ENCODE measurements around the gene GGA2. TPM values are rescaled to one million over a fixed set of nuclear protein-coding genes. Genes with fewer than 3 reads are reported as not detected.
"Not testable (repeated sequence)": the region's sequence is repeated elsewhere in the genome, so short reads cannot be mapped to it uniquely, and the experiment has no call there.

Gene GGA2
- total RNA-seq, 1 experiment from 2014 or later = 43.6 TPM

DNA sequence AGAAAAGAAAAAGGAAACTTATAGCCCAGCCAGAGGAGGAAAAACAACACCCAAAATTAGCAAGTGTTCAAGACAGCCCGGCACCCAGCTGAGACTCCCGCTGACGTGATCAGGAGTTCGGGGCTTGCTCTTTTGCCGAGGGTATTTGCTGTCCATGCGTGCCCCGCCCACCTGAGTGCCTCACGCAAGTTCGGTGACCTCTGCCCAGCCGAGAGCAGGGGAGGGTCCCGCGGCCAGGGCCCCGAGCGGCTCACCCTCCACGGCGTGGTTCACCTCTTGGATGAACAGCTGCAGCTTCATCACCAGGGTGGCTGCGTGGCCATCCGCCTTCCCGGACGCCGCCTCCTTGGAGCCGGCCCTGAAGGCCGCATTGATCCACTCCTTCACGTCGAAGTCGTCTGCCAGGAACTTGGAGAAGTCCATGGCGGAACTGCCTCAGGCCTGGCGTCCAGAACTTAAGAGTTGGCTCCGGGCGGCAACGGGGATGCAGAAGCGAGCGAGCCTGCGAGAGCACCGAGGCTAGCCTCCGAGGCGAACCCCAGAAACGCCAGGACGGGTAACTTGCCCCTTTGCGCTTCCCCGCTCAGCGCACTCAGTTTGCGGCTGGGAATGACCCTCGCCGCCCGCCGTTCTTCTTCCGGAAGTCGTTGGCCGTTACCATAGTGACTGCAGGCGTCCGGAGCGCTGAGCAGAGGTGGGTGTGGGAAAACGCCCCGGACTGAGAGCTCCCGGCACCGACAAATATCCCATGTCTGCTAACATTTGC, 57.5 kb downstream of the GGA2 start, which contains the start of gene COG7:
TSS of gene COG7 (minus strand) at position 618 of the 766 bp plus-strand sequence. CDS start at position 423, 195 bp downstream.
- in situ Hi-C loops (cut with HindIII; ENCODE audit: low pct_unique_long_range_greater_than_20kb, low sequenced_read_pairs) = no loop called here
- DNase-seq (ENCODE audit: low read depth, low spot score) = peak; percentile 83

DNA sequence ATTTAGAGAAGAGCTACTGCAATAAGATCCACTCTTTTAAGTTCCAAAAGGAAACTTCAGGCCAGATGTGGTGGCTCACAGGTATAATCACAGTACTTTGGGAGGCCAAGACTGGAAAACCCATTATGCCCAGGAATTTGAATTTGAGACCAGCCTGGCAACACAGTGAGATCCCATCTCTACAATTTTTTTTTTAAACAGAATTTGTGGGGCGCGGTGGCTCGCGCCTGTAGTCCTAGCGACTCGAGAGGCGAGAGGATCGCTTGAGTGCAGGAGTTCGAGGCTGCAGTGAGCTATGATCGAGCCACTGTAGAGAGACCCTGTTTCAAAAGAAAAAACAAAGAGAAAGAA, 58.1 kb downstream of the GGA2 start:
- in situ Hi-C loops (cut with HindIII; ENCODE audit: low pct_unique_long_range_greater_than_20kb, low sequenced_read_pairs) = no loop called here
- DNase-seq (ENCODE audit: low read depth, low spot score) = peak; percentile 9

DNA sequence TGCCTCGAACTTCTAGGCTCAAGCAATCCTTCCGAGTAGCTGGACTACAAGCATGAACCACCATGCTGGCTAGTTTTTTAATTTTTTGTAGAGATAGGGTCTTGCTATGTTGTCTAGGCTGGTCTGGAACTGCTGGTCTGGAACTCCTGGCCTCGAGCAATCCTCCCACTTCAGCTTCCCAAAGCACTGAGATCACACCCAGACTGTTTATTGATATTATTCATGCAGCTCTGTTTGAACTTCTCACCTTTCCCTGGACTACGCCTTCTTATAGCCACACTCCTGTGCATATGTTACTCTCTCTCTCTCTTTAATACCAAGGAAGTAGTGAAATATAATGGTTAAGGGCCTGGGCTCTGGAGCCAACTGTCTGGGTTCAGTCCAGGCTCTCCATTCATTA, 61.9 kb downstream of the GGA2 start:
- in situ Hi-C loops (cut with HindIII; ENCODE audit: low pct_unique_long_range_greater_than_20kb, low sequenced_read_pairs) = no loop called here

DNA sequence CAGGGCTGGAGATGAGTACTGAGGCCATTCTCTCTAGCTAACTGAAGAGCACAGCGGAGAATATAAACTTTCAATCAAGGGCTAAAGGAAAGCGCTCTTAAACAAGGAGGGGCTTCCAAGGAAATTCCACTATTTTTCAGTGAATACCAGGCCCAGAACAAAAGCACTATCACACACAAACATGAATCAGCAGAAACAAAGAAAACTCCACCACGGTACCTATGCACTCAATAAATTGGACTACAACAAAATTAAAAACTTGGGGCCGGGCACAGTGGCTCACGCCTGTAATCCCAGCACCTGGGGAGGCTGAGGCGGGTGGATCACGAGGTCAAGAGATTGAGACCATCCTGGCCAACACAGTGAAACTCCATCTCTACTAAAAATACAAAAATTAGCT, 72.8 kb downstream of the GGA2 start:
- in situ Hi-C loops (cut with HindIII; ENCODE audit: low pct_unique_long_range_greater_than_20kb, low sequenced_read_pairs) = not testable (repeated sequence)

More for the DNA sequence above, 61.9 kb downstream of the GGA2 start:
- no peak for DNase-seq (ENCODE audit: low read depth, low spot score)

DNA sequence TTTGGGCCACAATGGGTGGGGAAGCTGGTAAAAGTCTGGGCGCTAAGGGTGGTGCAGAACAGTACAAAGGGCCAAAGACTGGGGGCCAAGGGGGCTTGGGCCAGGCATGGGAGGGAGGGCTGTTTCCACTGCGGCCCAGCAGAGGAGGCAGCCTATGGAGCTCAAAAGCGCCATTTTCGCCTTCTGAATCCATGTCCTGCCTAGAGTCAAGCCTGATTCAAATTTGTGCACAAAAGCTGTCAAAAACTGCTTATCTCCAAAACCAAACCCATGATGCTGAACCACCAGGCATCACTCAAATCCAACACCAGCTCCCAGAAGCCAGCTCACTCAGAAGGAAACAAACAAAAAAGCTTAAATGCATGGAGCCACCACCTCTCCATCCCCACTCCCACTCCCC, 73.3 kb downstream of the GGA2 start:
- no peak for DNase-seq (ENCODE audit: low read depth, low spot score)
- in situ Hi-C loops (cut with HindIII; ENCODE audit: low pct_unique_long_range_greater_than_20kb, low sequenced_read_pairs) = no loop called here

More for the DNA sequence above, 72.8 kb downstream of the GGA2 start:
- not testable (repeated sequence) for DNase-seq (ENCODE audit: low read depth, low spot score)

DNA sequence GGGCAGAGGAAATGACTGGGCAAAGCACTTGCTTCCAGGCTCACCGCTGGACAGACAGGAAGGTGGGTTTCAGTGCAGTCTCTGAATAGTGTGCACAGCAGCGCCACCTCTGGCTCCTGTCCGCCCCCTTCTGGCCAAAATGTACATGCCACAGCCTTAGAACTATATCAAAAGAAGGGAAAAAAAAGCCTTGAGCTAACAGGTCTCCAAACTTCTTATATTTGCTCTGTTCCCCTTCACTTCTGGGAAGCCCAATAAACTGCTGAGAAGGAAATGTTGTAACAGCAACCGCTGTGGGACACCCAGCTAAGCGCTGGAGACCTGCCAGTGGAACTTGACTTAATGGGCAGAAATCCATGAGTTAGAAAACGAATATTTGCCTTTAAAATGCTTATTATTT, 74.8 kb downstream of the GGA2 start:
- in situ Hi-C loops (cut with HindIII; ENCODE audit: low pct_unique_long_range_greater_than_20kb, low sequenced_read_pairs) = no loop called here

DNA sequence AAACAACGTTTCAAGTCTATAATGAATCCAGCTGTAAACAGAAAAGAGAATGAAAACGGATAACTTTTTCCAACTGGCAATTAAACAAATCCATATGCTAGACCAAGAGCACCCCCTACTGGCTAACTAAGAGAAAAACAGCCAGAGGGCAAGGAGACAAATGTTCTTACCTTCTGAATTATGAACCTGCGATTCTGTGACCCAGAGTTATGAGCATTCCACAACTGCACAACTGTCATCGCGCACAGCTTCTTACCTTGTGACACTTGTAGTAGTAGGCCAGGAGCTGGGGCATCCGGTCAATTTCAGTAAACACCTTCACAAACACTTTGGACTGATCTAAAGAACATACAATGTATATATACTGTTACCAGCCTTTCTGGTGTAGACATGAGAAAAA, 75.9 kb downstream of the GGA2 start:
- peak; percentile 71 for DNase-seq (ENCODE audit: low read depth, low spot score)
- in situ Hi-C loops (cut with HindIII; ENCODE audit: low pct_unique_long_range_greater_than_20kb, low sequenced_read_pairs) = no loop called here

More for the DNA sequence above, 74.8 kb downstream of the GGA2 start:
- DNase-seq (ENCODE audit: low read depth, low spot score) = peak; percentile 69

DNA sequence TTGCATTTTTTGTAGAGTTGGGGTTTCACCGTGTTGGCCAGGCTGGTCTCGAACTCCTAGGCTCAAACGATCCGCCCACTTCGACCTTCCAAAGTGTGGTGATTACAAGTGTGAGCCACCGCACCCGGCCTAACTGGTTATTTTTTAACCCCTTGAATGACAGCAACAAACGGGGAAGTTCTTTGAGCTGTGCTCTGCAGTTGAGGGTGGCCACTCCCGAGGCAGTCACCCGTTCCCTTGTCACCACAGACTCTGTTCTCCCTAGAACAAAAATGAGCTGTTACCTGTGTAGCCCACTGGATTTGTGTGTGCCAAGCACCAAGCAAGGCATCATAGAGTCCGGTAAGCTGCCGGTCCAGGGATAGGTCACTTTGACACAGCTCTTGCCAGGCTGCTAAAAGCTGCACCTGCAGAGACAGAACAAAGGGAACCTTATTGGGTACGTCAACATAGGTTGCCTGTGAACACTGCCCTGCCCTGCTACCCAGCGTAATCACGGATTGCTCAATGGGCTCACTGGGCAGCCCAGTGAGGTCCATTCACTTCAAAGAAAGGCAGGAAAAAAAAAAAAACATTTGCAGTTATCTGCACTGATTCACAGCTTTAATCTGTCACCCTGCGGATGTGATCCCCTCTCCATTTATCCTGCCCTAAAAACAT, 76.9 kb downstream of the GGA2 start:
- in situ Hi-C loops (cut with HindIII; ENCODE audit: low pct_unique_long_range_greater_than_20kb, low sequenced_read_pairs) = no loop called here
- no peak for DNase-seq (ENCODE audit: low read depth, low spot score)

DNA sequence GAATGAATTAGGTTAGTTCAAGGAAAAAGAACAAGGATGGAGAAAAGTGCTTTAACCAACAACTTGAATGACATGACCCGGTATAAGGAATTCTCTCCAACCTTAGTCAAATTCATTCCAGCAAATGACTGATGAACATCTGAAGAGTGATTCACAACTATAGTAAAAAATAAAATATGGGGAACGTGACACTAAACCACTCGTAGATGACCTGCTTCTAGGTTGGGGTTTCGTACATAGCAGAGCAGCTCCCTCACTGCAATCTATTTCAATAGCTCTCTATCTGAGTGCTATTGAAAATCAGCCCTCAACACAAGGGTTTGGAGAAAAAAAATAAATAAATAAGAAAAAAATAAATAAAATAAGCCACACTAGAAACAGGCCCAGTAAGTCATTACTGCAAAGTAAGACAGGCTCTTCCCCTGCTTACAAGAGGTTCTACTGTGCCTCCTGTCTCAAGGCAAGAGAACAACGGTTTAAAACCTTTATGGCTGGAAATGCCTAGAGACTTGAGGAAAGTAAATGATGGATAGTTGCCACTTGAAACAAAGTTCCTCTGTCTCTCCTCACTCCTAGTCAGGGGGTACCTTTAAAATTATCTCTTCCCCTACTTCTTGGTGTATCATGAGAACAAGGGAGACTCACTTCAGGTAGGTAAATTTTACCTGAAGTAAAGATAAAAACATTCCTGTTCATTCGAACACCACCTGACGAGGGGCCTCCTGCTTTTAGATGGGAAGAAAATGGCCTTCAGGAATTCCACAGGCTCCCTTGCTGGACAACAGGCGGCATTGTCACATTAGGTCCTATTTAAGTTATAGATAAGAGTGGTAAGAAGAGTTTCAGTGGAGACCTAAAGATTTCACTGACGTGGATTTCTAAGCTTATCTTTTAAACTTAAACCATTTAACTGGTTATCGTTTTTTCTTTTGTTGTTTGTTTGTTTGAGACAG, 77.8 kb downstream of the GGA2 start:
- in situ Hi-C loops (cut with HindIII; ENCODE audit: low pct_unique_long_range_greater_than_20kb, low sequenced_read_pairs) = no loop called here
- DNase-seq (ENCODE audit: low read depth, low spot score) = no peak

DNA sequence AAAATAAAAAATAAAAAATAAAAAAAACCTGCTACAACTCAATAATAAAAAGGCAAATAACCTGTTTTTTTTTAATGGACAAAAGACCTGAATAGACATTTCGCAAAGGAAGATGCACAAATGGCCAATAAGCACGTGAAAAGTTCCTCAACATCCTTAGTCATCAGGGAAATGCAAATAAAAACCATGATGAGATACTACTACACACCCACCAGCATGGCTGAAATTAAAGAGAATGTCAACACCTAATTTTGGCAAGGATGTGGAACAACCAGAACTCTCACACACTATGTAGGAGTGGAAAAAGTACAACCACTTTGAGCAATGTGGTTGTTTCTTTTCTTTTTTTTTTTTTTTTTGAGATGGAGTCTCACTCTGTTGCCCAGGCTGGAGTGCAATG, 81.9 kb downstream of the GGA2 start:
- in situ Hi-C loops (cut with HindIII; ENCODE audit: low pct_unique_long_range_greater_than_20kb, low sequenced_read_pairs) = no loop called here
- no peak for DNase-seq (ENCODE audit: low read depth, low spot score)

DNA sequence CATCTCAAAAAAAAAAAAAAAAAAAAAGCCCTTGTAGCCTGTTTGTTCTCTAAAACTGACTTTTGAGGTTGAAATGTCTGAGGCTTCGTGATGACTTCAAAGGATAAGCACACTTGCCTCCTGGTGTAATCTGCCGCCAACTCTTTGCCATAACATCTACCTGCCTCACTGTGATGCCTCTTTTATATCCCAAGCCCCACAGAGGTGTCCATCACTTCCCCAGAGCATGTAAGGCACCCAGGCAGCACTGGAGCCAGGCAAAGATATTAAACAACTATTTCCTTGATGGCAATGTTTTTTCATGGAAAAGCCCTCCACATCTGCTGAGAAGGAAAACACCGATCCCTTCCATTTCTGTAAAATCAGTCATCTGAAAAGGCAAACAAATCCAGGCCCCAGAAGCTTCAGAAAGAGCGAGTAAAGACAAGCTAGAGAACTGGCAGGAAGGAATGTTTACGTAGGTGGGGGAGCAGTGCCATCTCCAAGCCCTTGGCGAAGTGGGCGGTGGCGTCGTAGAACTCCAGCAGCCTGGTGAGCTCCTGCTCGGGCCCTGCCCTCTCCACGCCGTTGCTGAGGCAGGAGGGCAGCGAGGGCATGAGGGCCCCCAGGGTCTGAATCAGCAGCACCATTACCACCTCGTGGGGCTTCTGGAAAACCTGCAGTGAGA, 85.9 kb downstream of the GGA2 start:
- DNase-seq (ENCODE audit: low read depth, low spot score) = no peak
- in situ Hi-C loops (cut with HindIII; ENCODE audit: low pct_unique_long_range_greater_than_20kb, low sequenced_read_pairs) = no loop called here

DNA sequence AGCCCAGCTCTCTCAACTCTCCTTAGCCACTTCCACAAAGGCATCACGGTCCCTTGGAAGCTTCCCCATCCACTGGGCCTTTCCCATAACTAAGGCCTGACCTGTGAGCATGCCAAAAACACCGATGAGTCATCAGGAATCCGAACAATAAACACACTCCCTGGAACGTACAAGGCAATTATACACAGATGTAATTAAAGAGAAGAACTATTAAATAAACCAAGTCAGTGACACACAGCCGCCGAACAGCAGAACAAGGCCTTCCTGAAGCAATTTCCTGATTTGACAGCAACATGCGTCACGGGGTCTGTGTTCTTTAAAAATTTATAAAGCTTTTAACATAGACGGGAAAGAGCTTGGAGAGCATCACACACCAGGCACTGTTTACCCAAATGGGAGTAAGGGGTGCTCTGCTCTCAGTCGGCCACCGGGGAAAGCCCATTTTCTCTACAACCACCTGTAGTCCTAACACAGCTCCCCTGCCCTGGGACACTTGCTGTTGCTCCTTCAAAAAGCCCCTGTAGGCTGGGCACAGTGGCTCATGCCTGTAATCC, 86.7 kb downstream of the GGA2 start:
- DNase-seq (ENCODE audit: low read depth, low spot score) = peak; percentile 6
- in situ Hi-C loops (cut with HindIII; ENCODE audit: low pct_unique_long_range_greater_than_20kb, low sequenced_read_pairs) = no loop called here

DNA sequence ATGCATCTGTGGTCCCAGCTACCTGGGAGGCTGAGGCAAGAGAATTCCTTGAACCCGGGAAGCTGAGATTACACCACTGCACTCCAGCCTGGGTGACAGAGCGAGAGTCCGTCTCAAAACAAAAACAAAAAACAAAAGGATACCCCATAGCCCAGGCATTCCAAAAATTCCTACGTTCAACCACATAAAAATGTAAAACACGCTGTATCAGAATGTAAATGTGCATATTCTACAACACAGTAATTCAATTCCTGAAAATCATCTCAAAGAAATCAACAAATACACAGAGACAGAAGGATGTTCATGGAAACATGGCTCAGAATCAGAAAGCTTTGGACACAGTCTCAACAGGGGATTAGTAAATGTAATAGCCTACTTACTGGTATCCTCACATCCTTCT, 90.3 kb downstream of the GGA2 start:
- in situ Hi-C loops (cut with HindIII; ENCODE audit: low pct_unique_long_range_greater_than_20kb, low sequenced_read_pairs) = no loop called here
- no peak for DNase-seq (ENCODE audit: low read depth, low spot score)

DNA sequence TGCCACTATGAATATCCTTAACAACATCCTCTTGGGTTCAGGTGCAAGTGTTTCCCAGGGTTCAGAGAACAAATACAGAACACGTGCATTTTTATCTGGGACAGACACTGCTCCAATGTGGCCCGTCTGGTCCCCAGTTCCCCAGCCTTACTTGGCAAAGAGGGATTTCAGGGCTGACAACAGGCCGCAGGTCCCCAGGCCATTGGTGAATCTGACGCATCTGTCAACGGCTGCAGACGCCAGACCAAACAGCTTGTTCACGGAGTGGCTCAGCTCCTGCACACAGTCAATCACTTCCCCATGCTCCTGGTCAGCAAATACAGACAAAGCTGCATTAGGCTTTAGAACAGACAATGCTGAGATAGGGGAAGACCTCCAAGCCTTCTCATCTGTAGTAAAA, 93.5 kb downstream of the GGA2 start:
- no peak for DNase-seq (ENCODE audit: low read depth, low spot score)
- in situ Hi-C loops (cut with HindIII; ENCODE audit: low pct_unique_long_range_greater_than_20kb, low sequenced_read_pairs) = no loop called here

DNA sequence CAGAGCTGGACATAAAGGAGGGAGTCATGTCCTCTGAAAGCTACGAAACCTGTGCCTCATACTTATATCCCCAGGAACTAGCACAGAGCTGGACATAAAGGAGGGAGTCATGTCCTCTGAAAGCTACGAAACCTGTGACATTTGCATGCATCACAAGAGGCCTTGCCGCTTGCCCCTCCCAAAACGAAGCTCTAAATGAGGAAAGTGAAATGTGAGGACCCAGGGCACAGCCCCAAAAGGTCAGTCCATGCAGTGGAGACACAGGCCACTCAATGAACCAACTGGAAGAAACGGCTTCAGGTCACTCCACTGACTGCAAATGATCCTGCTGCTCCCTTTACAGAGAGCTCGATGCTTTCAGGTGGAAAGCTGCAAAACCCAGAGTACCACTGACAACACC, 95.6 kb downstream of the GGA2 start:
- no peak for DNase-seq (ENCODE audit: low read depth, low spot score)
- in situ Hi-C loops (cut with HindIII; ENCODE audit: low pct_unique_long_range_greater_than_20kb, low sequenced_read_pairs) = no loop called here
